ENCODE data around the gene USE1. TPM values are rescaled to one million over a fixed set of nuclear protein-coding genes. Genes with fewer than 3 reads are reported as not detected.

Gene USE1
- total RNA-seq, 1 experiment from 2014 or later = 27.5 TPM

- ChIA-PET POLR2A (no interaction called here), CTCF (no interaction called here), RAD21 (ENCODE audit: low non-redundant PET in 1 of 2, low total read pairs in 2 of 2, uncharacterized antibody in 2 of 2, unreplicated experiment in 2 of 2) (no interaction called here)
- Histone ChIP-seq H3K4me2 (ENCODE audit: low read length) (no peak overlapping the region), H3K27ac (ENCODE audit: low read depth, low read length) (no peak overlapping the region), H3K27me3 (ENCODE audit: insufficient read depth, low read length) (no peaks in the 10 kb centered on the region), H3K79me2 (ENCODE audit: insufficient read depth, low read length) (no peaks in the 10 kb centered on the region), H3K4me1 (ENCODE audit: control insufficient read depth in 1 of 2, insufficient read depth in 2 of 2, low read length in 2 of 2) (peaks cover 9 to 15% of the 10 kb centered on the region in 2 experiments), H2AFZ (ENCODE audit: low read depth, low read length, poor library complexity, severe bottlenecking) (no peak overlapping the region), H3K9me2 (ENCODE audit: insufficient read depth) (no peaks in the 10 kb centered on the region), H4K20me1 (ENCODE audit: insufficient read depth) (no peaks in the 10 kb centered on the region), H3K36me3 (ENCODE audit: control insufficient read depth in 1 of 2, insufficient read depth in 2 of 2, low read length in 2 of 2) (peaks cover 24 to 44% of the 10 kb centered on the region in 2 experiments; a peak in 3 of 4 replicates), H3K9ac (ENCODE audit: low read length) (no peak overlapping the region), H3K9me3 (ENCODE audit: control insufficient read depth in 1 of 2, insufficient read depth in 1 of 2, low read depth in 1 of 2, low read length in 2 of 2) (no peaks in the 10 kb centered on the region), H3K4me3 (replicated peaks in 1 of 2; ENCODE audit: low read depth in 1 of 2, low read length in 2 of 2) (no peak overlapping the region)
- no peak for ATAC-seq
- TF ChIP-seq MAX (IDR thresholded peaks at IDR 0.05) = no peak
- TF ChIP-seq SRF (IDR thresholded peaks at IDR 0.05; ENCODE audit: low read depth) = no peak
- TF ChIP-seq EGR1 (IDR thresholded peaks at IDR 0.05; ENCODE audit: low read depth) = no peak
- no peak for TF ChIP-seq ZNF274 (IDR thresholded peaks at IDR 0.05; ENCODE audit: low read depth, low read length)
- no TSS peak for BruUV-seq (replicated peaks)
- intact Hi-C loops (cut with micrococcal nuclease) = no loop called here
- no peak for DNase-seq (ENCODE audit: low read depth, low spot score)
These were observed 43.3 kb upstream of the USE1 start for GRCh38 chr19:17171874-17172273.

GRCh38 chr19:17172624-17173345 lies 42.4 kb upstream of the USE1 start:
- ATAC-seq (0 out of 2 replicates have a peak, but pooled peaks have one; percentile 23), DNase-seq (ENCODE audit: low read depth, low spot score) (no peak)
- Histone ChIP-seq H3K27me3 (ENCODE audit: insufficient read depth, low read length) (no peaks in the 10 kb centered on the region), H4K20me1 (ENCODE audit: insufficient read depth) (no peaks in the 10 kb centered on the region), H3K4me1 (ENCODE audit: control insufficient read depth in 1 of 2, insufficient read depth in 2 of 2, low read length in 2 of 2) (peaks cover 9 to 15% of the 10 kb centered on the region in 2 experiments), H2AFZ (ENCODE audit: low read depth, low read length, poor library complexity, severe bottlenecking) (no peak overlapping the region), H3K4me2 (ENCODE audit: low read length) (peak overlapping the region; percentile 55), H3K9me2 (ENCODE audit: insufficient read depth) (no peaks in the 10 kb centered on the region), H3K36me3 (ENCODE audit: control insufficient read depth in 1 of 2, insufficient read depth in 2 of 2, low read length in 2 of 2) (peaks cover 21 to 40% of the 10 kb centered on the region in 2 experiments; a peak in 3 of 4 replicates), H3K4me3 (replicated peaks in 1 of 2; ENCODE audit: low read depth in 1 of 2, low read length in 2 of 2) (no peak overlapping the region; a peak in 1 of 4 replicates), H3K9ac (ENCODE audit: low read length) (no peak overlapping the region), H3K27ac (ENCODE audit: low read depth, low read length) (peak overlapping the region; percentile 35; the same call in 1 of the 2 replicates), H3K9me3 (ENCODE audit: control insufficient read depth in 1 of 2, insufficient read depth in 1 of 2, low read depth in 1 of 2, low read length in 2 of 2) (no peaks in the 10 kb centered on the region), H3K79me2 (ENCODE audit: insufficient read depth, low read length) (no peaks in the 10 kb centered on the region)
- intact Hi-C loops (cut with micrococcal nuclease) = no loop called here
- ChIA-PET CTCF (no interaction called here), POLR2A (no interaction called here), RAD21 (ENCODE audit: low non-redundant PET in 1 of 2, low total read pairs in 2 of 2, uncharacterized antibody in 2 of 2, unreplicated experiment in 2 of 2) (no interaction called here)
- BruUV-seq (replicated peaks) = no TSS peak
- TF ChIP-seq SIN3A (IDR thresholded peaks at IDR 0.05; ENCODE audit: low read depth) = no peak
- TF ChIP-seq EZH2phosphoT487 (IDR thresholded peaks at IDR 0.05; ENCODE audit: borderline replicate concordance) = no peak
- TF ChIP-seq YY1 (IDR thresholded peaks at IDR 0.05; ENCODE audit: extremely low read depth, insufficient replicate concordance, low read depth, low read length) = no peak
- no peak for TF ChIP-seq POLR2A (IDR thresholded peaks at IDR 0.05; ENCODE audit: borderline replicate concordance, extremely low read depth, insufficient read depth, insufficient read length)
- no peak for TF ChIP-seq POLR2AphosphoS5 (IDR thresholded peaks at IDR 0.05; ENCODE audit: low read depth, low read length)
- TF ChIP-seq RAD21 (IDR thresholded peaks at IDR 0.05; ENCODE audit: low read depth) = no peak; the same call in 1 of the 2 replicates
- TF ChIP-seq ELF1 (IDR thresholded peaks at IDR 0.05; ENCODE audit: borderline replicate concordance, low read depth) = no peak
- no peak for TF ChIP-seq EGR1 (IDR thresholded peaks at IDR 0.05; ENCODE audit: low read depth)
- TF ChIP-seq FOSL1 (IDR thresholded peaks at IDR 0.05; ENCODE audit: low read depth) = no peak
- TF ChIP-seq ZFX (IDR thresholded peaks at IDR 0.05) = no peak
- no peak for TF ChIP-seq CTCF (IDR thresholded peaks at IDR 0.05 in 2 of 3, conservative IDR thresholded peaks at IDR 0.05 in 1 of 3; ENCODE audit: borderline replicate concordance in 1 of 3, insufficient read depth in 1 of 3, low read depth in 2 of 3, low read length in 2 of 3)
- no peak for TF ChIP-seq JUND (IDR thresholded peaks at IDR 0.05)
- TF ChIP-seq EZH2 (IDR thresholded peaks at IDR 0.05) = no peak
- TF ChIP-seq ZNF274 (IDR thresholded peaks at IDR 0.05; ENCODE audit: low read depth, low read length) = no peak
- no peak for TF ChIP-seq ATF3 (IDR thresholded peaks at IDR 0.05)
- no peak for TF ChIP-seq SP1 (IDR thresholded peaks at IDR 0.05; ENCODE audit: low read depth)
- no peak for TF ChIP-seq SRF (IDR thresholded peaks at IDR 0.05; ENCODE audit: low read depth)

Data from HCT116 (cell line).